ENCODE data around the gene COL5A1.
"Not testable (repeated sequence)": the region's sequence is repeated elsewhere in the genome, so short reads cannot be mapped to it uniquely, and the experiment has no call there.

The COL5A1 gene

DNA sequence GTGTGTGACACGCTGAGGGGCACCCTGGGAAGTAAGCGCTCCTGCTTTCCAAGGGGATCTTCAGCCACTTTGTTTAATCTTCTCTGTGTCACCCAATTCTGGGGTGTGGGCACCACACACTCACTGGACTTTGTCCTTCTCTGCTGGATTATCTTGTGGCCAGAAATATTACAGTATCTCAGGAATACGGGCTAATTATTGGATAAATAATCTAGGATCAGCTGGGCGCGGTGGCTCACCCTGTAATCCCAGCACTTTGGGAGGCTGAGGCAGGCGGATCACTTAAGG, 50.9 kb downstream of the COL5A1 start:
- no peak for DNase-seq (ENCODE audit: low read depth)

DNA sequence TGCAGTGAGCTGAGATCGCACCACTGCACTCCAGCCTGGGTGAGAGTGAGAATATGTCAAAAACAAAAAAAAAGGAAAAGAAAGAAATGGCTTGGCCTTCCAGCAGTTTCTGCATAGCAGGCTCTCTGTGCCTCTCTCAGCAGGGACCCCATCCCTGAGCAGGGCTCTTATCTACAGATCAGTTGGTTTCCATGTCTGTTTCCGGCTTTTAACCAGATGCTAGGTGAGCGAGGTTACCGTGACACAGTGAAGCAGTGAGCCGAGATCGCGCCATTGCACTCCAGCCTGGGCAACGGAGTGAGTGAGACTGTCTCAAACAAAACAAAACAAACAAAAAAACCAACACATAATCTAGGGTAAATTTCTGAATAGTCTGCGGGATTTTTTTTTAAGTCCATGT, 51.4 kb downstream of the COL5A1 start:
- DNase-seq (ENCODE audit: low read depth) = no peak

DNA sequence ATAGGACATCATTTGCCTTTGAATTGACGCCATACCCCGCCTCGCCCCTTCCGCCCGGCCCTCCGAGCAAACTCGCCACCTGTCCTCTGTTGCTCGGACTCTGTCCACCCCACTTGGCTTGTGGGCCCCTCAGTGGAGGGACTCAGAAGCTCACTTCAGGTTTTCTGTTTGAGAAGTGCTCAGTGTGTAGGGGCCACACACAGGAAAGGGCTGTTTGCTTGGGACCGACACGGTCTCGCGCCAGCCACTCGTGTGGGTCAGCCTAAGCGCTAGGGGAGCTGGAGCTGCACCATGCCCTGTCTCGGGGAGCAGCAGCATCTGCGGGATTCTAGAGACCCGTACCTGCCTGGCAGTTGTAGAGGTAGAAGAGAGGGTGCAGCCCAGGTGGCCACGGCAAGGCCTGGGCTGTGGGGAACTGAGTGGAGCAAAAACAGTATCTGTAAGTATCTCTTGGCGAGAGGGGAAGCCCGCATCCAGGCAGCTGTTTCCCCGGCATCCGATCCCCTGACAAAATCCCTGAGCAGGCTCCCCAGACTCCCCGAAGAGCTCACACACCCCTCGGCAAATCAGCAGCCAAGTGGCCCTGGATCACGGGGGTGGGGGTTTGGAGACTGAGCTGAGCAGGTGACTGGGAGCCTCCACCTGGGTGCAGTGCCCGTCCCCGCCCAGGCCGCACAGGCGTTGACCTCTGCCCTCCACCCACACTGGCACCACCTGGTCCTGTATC, 52.2 kb downstream of the COL5A1 start:
- DNase-seq (ENCODE audit: low read depth) = no peak

DNA sequence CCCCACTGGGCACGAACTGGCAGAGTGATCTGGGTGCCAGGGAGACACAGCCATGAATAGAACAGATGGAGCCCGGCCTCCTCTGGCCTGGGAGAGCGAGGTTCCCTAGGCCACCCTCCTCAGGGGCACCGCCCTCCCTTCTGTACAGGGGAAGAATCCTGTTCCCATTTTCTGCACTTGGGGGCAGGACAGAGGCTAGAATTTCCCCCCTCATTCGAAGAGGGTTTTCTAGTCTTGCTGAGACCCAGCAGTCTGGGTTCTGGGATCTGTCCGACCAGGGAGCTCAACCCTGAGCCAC, 52.7 kb downstream of the COL5A1 start:
- no peak for DNase-seq (ENCODE audit: low read depth)

DNA sequence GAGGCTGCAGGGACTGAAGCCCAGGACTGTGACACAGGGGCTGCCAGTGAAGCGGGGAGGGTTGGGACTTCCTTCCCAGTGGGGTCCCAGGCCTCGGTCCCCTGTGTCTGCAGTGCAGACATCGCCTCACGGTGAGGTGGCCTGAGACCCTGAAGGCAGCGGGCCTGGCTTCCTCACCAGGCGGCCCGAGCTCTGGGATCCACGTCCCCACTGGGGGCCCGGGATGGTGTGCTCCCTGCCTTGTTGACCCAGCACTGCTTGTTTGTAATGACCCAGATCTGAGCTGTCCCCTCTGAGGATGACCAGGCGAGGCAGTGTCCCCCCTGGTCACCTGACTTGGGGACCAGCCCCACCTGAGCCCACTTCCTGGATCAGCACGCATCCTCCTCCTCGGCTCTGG, 53.1 kb downstream of the COL5A1 start:
- no peak for DNase-seq (ENCODE audit: low read depth)

DNA sequence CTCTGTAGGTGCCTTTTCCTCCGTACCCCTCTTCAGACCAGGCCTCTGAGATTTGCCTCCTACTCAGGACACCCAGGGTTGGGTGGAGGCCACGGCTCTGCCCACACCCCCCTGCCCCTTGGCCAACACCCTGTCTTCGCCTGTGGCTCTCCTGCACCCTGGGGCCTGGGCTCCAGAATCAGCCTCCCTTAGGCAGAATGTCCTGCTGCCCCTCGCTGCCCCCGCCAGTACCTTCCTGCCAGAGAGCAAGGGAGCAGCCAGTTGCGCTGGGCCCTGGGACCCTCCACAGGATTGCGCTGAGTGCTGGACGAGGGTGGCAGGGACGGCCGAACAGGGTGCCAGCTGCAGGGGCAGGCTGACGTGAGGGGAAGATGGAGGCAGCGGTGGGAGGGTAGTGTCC, 53.5 kb downstream of the COL5A1 start:
- no peak for DNase-seq (ENCODE audit: low read depth)

DNA sequence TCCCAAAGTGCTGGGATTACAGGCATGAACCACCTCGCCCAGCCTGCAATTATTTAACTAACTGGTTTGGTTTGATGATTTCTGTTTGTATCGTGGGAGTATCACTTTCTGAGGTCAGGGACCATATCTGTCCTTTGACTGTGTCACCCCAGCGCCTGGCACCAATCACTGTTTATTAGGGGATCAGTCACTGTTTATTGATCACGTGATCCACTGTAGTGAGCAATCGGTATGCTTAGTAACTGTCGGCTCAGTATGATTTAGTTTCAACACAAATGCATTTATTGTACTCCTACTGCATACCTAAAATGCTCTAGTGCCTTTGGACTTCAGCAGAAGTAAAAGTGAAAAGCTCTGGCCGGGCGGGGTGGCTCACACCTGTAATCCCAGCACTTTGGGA, 54.8 kb downstream of the COL5A1 start:
- no peak for DNase-seq (ENCODE audit: low read depth)

DNA sequence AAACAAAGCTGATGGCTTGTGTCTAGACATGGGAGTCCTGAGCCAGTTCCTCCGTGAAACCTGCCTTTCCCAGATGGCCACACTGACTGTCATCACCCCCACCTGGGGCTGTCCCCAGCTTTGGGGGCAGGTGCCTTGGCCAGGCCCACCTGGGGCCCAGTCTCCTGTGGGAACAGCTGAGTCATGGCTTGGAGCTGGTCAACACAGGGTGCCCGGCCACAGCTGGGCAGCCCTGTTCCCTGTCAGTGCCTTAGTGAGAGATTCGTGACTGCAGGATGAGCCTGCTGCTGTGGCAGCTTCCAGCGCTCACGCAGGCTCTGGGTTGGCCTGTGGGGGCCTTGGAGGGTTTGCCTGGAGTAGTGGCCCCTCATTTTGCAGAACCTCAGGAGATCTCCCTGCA, 56.5 kb downstream of the COL5A1 start:
- no peak for DNase-seq (ENCODE audit: low read depth)

DNA sequence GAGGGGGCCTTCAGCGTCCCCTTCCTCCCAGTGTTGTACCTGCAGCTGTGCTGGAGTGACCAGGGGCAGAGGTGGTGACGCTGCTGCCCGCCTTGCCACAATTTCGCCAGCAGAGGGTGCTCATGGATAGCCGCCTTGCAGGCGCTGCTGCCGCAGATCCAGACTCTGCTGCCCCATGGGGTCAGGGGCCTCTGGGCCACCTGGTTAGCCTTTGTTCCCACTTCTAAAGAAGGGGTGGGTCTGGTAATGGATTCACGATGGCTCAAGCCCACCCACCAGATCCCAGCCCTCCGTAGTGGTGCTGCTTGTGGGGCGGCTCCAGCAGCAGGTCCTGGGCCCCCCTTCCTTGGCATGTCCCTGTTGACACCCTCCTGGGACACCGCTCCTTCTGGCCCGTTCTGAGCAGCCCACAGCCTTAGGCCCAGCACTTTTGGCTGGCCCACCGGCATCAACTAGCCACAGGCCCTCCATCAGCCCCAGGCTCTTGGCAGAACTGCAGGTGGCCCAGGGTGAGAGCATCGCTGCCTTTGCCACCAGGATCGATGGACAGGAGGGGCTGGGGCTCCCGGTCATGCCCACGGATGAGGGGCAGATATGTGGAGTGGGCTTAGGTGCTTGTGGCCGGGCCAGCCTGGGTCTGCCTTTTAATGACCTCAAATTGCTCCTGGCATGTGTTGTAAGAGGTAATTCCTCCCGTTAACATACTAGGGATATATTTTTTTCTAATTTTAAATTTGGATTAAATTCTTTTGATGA, 57.2 kb downstream of the COL5A1 start:
- DNase-seq (ENCODE audit: low read depth) = no peak

DNA sequence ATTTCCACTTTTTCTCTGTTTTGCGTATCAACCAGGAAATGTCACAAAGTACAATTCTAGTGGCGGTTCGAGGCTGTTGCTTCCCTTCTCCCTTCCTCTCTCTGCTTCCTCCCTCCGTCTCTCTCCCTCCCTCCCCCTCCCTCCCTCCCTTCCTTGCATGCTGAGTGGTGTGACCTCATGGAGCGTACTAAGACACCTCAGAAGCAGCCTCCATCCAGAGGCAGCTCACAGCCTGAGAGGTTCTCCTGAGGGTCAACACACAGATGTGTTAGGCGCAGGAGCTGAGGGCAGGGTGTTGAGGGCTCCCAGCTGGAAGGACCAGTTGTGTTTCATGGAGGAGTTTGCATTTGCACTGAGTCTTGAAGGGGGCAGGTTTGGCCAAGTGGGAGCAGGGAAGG, 57.7 kb downstream of the COL5A1 start:
- no peak for DNase-seq (ENCODE audit: low read depth)

DNA sequence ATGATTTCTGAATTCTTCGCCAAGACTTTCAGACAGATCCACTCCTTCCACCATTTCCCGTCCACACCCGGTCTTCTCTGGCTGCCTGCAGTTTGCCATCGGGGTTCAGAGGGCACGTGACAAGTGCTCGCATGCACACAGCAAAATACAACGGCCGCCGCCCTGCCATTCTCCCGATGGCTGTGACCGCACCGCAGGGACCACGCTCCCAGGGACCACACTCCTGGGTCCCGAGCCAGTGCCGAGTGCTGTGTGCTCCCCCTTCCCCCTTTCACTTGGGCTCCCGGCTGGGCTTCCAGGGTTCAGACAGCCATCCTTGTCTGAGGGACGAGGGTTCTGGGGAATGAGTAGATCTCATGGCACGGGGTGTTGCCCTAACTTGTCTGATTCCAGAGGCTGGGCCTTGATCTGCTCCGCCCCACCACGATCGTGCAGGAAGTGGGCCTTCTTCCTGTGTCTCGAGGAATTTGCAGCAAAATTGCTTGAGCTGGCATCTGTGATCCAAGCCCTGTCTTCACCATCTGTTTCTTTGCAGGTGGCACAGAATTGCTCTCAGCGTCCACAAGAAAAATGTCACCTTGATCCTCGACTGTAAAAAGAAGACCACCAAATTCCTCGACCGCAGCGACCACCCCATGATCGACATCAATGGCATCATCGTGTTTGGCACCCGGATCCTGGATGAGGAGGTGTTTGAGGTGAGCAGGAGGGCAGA, 59.2 kb downstream of the COL5A1 start:
- DNase-seq (ENCODE audit: low read depth) = no peak

DNA sequence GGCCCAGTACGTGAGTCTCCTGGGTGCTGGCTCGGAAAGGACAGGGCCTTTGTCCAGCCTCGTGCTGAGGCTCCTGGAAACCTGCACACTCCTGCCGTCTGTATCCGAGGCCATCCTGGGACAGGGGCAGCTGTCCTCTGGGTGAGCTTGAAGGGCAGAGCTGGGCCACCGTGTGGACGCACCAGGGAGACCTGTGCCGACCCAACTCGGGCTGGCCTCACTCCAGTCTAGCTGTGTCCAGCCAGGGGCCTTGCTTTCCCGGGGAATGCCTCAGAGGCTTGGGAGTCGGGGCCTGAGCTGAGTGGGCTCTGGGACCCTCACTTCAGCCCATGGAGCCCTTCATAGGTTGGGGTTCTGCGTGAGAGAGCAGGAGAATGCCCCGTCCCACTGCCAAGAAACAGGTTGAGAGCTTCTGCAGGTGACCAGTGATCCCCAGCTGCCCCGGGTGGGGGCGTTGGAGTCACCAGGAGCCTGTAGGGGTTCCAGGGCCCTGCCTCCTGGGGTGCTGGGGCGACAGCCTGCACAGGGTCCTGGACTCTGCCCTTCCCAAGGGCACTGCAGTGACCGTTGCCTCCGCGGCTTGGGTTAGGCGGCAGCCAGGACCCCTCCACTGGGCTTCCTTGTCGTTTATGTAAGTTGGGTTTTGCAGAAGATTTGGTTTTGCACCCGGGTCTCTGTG, 60.1 kb downstream of the COL5A1 start:
- DNase-seq (ENCODE audit: low read depth) = no peak

DNA sequence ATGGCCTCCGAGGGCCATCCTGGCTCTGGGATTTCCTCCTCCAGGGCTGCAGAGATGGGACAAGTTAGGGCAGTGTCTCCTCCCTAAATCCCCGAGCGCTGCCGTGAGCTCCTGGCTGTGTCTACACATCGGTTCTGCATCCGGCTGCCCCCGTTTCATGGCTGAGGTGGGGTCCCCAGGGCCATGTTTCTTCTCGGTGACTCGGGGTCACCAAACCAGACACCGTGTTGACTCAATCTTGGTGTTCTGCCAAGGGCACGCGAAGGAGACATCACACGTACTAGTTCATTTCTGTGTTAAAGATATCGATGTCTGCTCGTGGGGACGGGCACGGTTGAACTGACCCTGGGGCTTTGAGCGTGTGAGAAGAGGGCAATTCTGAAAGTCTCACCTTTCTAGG, 60.7 kb downstream of the COL5A1 start:
- DNase-seq (ENCODE audit: low read depth) = no peak

DNA sequence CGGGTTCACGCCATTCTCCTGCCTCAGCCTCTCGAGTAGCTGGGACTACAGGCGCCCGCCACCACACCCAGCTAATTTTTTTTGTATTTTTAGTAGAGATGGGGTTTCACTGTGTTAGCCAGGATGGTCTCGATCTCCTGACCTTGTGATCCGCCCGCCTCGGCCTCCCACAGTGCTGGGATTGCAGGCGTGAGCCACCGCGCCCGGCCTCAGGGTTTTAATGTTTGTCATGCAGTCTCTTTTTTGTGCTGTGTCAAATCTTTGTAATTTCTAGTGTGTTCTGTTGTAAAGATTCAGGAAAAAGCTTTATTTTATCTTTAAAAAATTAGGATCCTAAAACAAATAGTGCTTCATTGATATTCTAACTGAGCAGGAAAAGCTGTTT, 62.1 kb downstream of the COL5A1 start:
- not testable (repeated sequence) for DNase-seq (ENCODE audit: low read depth)

DNA sequence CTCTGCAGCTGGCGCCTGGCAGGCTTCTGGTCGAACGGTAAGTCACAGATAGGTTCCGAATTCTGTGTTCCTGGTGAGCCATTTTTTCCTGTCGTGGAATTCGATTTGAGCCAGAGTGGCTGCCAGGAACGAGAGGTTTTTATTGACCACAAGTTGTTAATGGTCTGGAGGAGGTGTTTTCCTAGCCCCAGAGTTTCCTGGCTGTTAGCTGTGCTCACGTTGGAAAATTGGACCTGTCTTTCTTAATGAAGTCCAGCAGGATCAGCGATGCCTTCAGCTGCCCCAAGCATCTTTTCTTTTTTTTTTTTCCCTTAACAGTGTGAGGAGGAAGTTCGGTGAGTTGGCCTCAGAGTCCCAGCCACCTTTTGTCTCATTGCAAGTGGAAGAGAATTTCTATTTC, 62.9 kb downstream of the COL5A1 start:
- no peak for DNase-seq (ENCODE audit: low read depth)

DNA sequence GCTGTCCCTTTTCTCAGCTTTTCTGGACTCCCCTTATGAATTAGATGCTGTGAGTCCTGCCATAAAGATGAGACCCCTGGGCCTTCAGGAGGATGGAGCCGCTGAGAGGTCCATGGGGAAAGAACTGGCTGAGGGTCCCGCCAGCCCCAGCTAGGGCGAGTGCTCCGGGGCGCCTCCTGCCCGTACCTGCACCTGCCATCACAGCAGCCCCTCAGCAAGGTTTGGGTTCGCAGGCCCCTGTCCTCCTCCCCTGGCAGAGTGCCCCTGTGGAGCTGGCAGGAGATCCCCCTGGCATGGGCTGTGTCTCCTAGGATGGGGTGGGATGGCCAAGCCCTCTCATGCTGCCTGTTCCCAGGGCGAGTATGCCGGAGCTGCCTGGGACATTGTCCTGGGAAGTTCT, 64.2 kb downstream of the COL5A1 start:
- DNase-seq (ENCODE audit: low read depth) = no peak

DNA sequence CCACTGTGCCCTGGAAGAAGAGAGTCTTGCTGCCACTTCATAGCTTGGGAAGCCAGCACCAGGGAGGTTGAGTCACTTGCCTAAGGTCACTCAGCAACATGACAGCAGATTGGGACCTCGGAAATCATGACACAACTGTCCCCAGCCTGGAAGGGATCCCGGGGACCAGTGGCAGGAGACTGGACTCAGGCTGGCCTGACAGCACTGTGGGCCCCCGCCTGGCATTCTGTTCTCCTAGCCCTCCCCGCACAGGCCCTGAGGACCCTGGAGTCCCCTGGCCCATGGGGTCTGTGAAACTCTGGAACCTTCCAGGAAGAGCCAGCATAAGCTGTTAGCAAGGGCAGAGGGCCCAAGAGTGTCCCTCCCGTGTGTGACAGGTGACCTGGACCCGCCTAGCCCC, 64.9 kb downstream of the COL5A1 start:
- no peak for DNase-seq (ENCODE audit: low read depth)

DNA sequence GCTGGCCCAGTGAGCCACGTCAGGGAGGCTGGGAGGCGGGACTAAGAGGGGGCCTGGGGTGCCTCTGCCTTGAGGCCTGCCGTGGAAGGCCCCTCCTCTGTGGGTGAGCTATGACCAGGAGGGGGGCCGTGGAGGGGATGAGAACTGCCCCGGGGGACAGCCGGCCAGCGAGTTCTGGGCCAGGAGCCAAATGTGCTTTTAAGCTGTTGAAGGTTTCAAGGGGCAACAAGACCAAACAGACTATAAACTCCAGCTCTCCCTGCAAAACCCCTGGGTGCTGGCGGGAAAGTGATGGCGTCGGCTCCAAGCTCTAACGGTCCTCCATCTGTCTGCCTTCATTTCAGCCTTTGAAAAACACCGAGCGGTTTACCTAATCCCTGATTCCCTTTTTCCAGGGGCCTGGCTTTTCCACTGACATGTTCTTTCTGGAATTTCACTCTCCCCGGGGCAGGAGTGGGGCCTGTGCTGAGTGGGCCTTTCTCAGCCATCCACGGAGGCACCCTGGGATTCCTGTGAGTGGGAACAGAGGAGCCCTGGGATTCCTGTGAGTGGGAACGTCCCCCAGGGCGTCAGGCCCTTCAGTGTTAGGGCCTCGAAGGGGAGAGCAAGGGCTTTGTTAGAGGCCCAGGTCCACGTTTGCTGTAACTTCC, 65.6 kb downstream of the COL5A1 start:
- DNase-seq (ENCODE audit: low read depth) = no peak

DNA sequence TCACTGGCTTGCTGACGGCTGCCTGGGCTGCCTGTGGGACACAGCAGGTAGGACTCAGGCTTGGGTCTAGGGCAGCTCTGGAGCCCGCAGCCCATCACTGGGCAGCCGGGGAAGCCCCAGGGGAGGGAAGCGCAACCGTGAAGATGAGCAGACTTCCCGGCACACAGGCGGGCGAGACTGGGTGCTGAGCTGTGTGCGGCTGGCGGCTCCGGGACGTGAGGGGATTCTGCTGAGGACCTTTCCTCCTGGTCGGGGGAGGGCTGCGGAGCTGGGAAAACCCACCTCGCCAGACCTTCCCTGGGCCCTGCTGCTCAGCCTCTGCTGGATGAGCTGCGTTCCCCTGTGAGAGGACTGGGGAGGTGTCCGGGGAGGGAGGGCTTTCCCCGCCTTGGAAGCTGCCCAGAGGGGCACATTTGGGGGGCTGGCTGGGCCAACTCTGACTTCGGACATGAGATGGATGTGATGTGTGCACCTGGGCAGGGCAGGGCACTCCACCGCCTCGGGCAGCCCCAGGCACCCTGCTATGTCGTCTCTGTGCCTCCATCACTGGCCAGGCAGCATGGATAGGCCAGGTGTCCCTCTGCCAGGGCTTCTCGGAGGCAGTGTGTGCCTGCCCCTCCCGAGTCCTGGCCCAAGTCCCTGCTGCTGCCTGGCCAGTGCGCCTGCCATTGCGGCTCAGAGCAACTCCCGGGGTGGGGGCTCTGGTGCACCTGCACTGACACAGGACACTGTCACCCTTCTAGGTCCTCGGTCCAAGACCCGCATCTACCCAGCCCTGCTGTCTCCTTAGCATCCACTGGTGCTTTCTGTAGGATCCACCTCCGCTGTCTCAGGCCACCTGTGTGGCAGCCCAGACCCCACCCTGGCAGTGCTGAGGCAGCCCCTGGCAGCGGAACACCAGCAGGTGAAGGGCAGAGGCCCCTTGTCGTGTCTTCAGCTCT, 66.4 kb downstream of the COL5A1 start:
- no peak for DNase-seq (ENCODE audit: low read depth)

DNA sequence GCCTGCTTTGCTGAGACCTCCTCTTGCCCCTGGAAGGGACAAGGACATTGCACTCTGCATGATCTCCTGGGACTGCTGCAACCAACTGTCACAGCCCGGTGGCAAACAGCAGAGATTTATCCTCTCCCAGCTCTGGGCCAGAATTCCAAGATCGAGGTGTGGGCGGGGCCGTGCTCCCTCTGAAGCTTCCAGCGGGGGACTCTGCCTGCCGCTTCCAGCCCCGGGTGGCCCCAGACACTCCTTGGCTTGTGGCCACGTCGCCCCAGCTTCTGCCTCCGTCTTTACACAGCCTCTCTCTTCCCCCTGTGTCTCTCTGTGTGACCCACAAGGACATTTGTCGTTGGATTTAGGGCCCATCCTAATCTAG, 67.1 kb downstream of the COL5A1 start:
- DNase-seq (ENCODE audit: low read depth) = no peak

DNA sequence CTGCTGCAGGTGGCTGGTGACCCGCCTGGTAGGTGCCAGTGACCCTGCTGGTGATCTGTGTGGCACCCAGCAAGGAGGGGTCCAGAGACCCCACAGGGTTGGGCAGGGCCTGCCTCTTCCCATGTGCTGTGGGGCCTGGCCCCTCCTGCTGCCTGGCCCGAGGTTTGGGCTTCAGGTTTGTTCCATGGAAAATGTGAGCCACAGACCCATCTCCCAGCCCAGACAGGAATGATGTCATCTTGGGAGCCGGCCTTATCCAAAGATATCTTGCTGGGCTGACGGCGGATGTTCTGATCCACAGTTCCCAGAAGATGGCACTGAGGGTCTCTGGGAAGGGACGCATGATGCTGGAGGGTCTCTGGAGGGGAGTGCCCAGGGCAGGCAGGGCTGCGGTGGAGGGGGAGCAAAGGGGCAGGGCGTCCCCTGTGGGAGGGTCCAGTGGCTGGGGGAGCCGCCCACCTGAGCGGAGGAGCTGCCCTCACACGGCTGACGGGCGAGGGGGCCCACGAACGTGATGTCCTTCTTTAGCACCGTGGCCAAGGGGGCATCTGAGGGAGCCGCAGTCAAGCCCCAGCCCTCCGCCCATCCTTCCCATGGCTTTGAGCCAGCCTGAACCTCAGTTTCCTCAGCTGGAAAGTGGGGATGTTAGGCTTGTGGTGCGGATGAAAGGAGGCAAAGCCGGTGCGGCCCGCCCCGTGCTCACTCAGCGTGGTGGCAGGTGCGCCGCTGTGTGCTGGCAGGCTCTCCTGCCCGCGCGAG, 68.1 kb downstream of the COL5A1 start:
- DNase-seq (ENCODE audit: low read depth) = no peak

Measured in stimulated activated CD8-positive, alpha-beta memory T cell treated with anti-CD3 and anti-CD28 coated beads, Interleukin-15, amount 100 ng/mL, for 1 hour (primary cell).